Heart left ventricle (tissue), 13 donors: Measurements from ENCODE around the gene PFN2.
A peak's percentile ranks its signal among the peaks of the same experiment; 100 is the strongest.

Source experiments
- POLR2A ChIP-seq, 2 donors: fragments of 450-650 bp; IDR thresholded peaks; one replicate each; pipeline ENCODE4 v1.6.1; 2017; ENCODE audit warnings: antibody characterized with exemption in 2 of 2, mild to moderate bottlenecking in 2 of 2, moderate library complexity in 2 of 2
- TF ChIP-seq, protein P1 (sequence below), 12 donors: fragments of 200-600 bp; sonication (generic) in 4 of 12; IDR thresholded peaks; one replicate each; pipeline versions ENCODE4 v1.5.0 to v1.8.0; 2018 to 2022; ENCODE audit warnings: antibody characterized with exemption in 12 of 12, mild to moderate bottlenecking in 5 of 12
- donor health status: ischemic (EF 13 %, LVEDD 7.1; RV severe dilation, severe dysfunction).
- donor health status: DM: no; HTN: yes; CAD: no.
- donor health status: DM: no; HTN: no; CAD: no.
- donor health status: ischemic (EF 25% LVEDD 6.9; RV normal size, moderate dysfunction).
- donor health status: ischemic (EF 25% LVEDD 5.7; RV mildly dilated, moderate dysfunction).
- donor health status: ischemic (EF 35%, LVEDD 5.7; RV mildly dilated, moderate dysfunction).
- donor health status: nonischemic (EF 11% LVEDD 7.7; RV severe dilation, severe dysfunction).
- donor health status: DM: yes; HTN: yes; CAD: no.
- donor health status: PGD.
- donor health status: ischemic (EF 29% LVEDD 5.4; RV normal size, mild dysfunction).
- donor health status: nonischemic (EF 23%, LVEDD 6.1; RV moderate dilation, normal function).

DNA sequence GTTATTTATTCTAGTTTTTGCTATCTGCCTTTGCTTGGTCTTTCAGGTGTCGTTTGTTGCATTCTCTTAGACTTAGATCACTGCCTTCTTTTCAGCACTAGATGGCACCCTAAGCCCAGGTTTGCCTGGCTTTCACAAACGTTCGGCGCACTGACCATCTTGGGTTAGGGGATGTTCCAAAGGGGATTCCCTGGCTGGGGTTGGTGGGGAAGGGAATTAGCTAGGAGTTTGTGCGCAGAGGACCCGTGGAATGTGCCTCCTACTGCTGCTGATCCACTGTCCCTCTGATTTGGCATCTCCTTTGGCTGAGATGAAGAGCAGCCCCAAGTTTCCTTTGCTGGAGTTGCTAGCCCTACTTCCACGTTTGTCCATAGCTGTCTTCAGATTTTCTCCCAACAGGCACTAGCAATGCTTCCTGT is 33.9 kb downstream of the PFN2 start:
- TF ChIP-seq, protein P1, sequence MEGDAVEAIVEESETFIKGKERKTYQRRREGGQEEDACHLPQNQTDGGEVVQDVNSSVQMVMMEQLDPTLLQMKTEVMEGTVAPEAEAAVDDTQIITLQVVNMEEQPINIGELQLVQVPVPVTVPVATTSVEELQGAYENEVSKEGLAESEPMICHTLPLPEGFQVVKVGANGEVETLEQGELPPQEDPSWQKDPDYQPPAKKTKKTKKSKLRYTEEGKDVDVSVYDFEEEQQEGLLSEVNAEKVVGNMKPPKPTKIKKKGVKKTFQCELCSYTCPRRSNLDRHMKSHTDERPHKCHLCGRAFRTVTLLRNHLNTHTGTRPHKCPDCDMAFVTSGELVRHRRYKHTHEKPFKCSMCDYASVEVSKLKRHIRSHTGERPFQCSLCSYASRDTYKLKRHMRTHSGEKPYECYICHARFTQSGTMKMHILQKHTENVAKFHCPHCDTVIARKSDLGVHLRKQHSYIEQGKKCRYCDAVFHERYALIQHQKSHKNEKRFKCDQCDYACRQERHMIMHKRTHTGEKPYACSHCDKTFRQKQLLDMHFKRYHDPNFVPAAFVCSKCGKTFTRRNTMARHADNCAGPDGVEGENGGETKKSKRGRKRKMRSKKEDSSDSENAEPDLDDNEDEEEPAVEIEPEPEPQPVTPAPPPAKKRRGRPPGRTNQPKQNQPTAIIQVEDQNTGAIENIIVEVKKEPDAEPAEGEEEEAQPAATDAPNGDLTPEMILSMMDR (IDR thresholded peaks at IDR 0.05): peak; percentile 51 to 82 (median 70)
- TF ChIP-seq POLR2A (IDR thresholded peaks at IDR 0.05): no peak
